Measurements from ENCODE around the gene FCHSD1.

The FCHSD1 gene

GRCh38 chr5:141640698-141641097, 10.5 kb downstream of the FCHSD1 start:
- DNase-seq, result no peak

- no peak for DNase-seq
These were observed 11.2 kb downstream of the FCHSD1 start for GRCh38 chr5:141640051-141640415.

GRCh38 chr5:141639357-141640050, 11.7 kb downstream of the FCHSD1 start:
- no peak for DNase-seq

- no peak for DNase-seq
These were observed 12.4 kb downstream of the FCHSD1 start for GRCh38 chr5:141638771-141639170.

GRCh38 chr5:141637767-141638419, 13.3 kb downstream of the FCHSD1 start:
- DNase-seq, result no peak

- DNase-seq, result no peak
These were observed 14.0 kb downstream of the FCHSD1 start for GRCh38 chr5:141637123-141637766.

GRCh38 chr5:141636413-141637122, 14.7 kb downstream of the FCHSD1 start, which contains the start of the genes HDAC3 and RELL2:
Gene HDAC3, minus strand, starts transcription at chr5:141636849. Its CDS starts 59 bp downstream, at chr5:141636790.
Gene RELL2, plus strand, starts transcription at chr5:141636997. Its CDS starts 1,229 bp downstream, at chr5:141638226.
- DNase-seq, result peak; percentile 44 to 83

GRCh38 chr5:141636106-141636412, 15.2 kb downstream of the FCHSD1 start:
- no peak for DNase-seq

- no peak for DNase-seq
These were observed 15.6 kb downstream of the FCHSD1 start for GRCh38 chr5:141635646-141636045.

- no peak for DNase-seq
These were observed 16.5 kb downstream of the FCHSD1 start for GRCh38 chr5:141634720-141635119.

- DNase-seq, result no peak
These were observed 17.2 kb downstream of the FCHSD1 start for GRCh38 chr5:141633871-141634561.

GRCh38 chr5:141632650-141633049, 18.6 kb downstream of the FCHSD1 start:
- no peak for DNase-seq

GRCh38 chr5:141630570-141631140, 20.6 kb downstream of the FCHSD1 start:
- no peak for DNase-seq

GRCh38 chr5:141628175-141628788, 22.9 kb downstream of the FCHSD1 start:
- no peak for DNase-seq

GRCh38 chr5:141623611-141624010, 27.6 kb downstream of the FCHSD1 start:
- no peak for DNase-seq

- DNase-seq, result no peak
These were observed 28.0 kb downstream of the FCHSD1 start for GRCh38 chr5:141623186-141623585.

GRCh38 chr5:141618804-141619554, 32.2 kb downstream of the FCHSD1 start, which contains the start of gene DIAPH1:
Gene DIAPH1, minus strand, starts transcription at chr5:141619000. Its CDS starts 86 bp downstream, at chr5:141618914.
- DNase-seq, result peak; percentile 89

GRCh38 chr5:141618030-141618803, 33.0 kb downstream of the FCHSD1 start:
- DNase-seq, result no peak

- DNase-seq, result no peak
These were observed 33.6 kb downstream of the FCHSD1 start for GRCh38 chr5:141617682-141618029.

GRCh38 chr5:141617128-141617527, 34.1 kb downstream of the FCHSD1 start:
- no peak for DNase-seq

Data from NCI-H1930 (cell line).